ENCODE data around the gene UBE2G1. TPM values are rescaled to one million over a fixed set of nuclear protein-coding genes. Genes with fewer than 3 reads are reported as not detected.

Gene UBE2G1
- total RNA-seq, 1 experiment from 2014 or later: 80.6 TPM

GRCh38 chr17:4327606-4328005 lies 38.9 kb downstream of the UBE2G1 start (continued):
- no peak for TF ChIP-seq EZH2 (IDR thresholded peaks at IDR 0.05)
- no peak for TF ChIP-seq YY1 (IDR thresholded peaks at IDR 0.05; ENCODE audit: extremely low read depth, insufficient replicate concordance, low read depth, low read length)
- TF ChIP-seq SIN3A (IDR thresholded peaks at IDR 0.05; ENCODE audit: low read depth): peak; percentile 61; the same call in 1 of the 2 replicates
- TF ChIP-seq SRF (IDR thresholded peaks at IDR 0.05; ENCODE audit: low read depth): no peak
- no peak for TF ChIP-seq ZNF274 (IDR thresholded peaks at IDR 0.05; ENCODE audit: low read depth, low read length)

DNA sequence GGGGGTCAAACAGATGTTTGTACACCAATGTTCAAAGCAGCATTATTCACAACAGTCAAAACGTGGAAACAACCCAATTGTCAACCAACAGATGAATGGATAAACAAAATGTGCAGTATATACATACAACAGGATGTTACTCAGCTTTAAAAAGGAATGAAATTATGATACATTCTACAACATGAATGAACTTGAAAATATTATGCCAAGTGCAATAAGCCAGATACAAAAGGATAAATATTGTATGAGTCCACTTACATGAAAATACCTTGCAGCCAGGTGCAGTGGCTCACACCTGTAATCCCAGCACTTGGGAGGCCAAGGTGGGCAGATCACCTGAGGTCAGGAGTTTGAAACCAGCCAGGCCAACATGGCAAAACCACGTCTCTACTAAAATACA lies 39.9 kb downstream of the UBE2G1 start:
- H2AFZ ChIP-seq (ENCODE audit: low read depth, low read length, poor library complexity, severe bottlenecking): no peak overlapping the region
- BruUV-seq (replicated peaks): no TSS peak
- no peaks in the 10 kb centered on the region for H3K36me3 ChIP-seq (ENCODE audit: control insufficient read depth in 1 of 2, insufficient read depth in 2 of 2, low read length in 2 of 2)
- H3K79me2 ChIP-seq (ENCODE audit: insufficient read depth, low read length): peaks cover 99% of the 10 kb centered on the region
- H3K4me1 ChIP-seq (ENCODE audit: control insufficient read depth in 1 of 2, insufficient read depth in 2 of 2, low read length in 2 of 2): peaks cover 33 to 51% of the 10 kb centered on the region in 2 experiments
- ChIA-PET POLR2A (no interaction called here), CTCF (no interaction called here), RAD21 (ENCODE audit: low non-redundant PET in 1 of 2, low total read pairs in 2 of 2, uncharacterized antibody in 2 of 2, unreplicated experiment in 2 of 2) (no interaction called here)
- no peaks in the 10 kb centered on the region for H3K9me2 ChIP-seq (ENCODE audit: insufficient read depth)
- DNase-seq (ENCODE audit: low read depth, low spot score): no peak
- no peak overlapping the region for H3K4me3 ChIP-seq (replicated peaks in 1 of 2; ENCODE audit: low read depth in 1 of 2, low read length in 2 of 2)
- no peak overlapping the region for H3K4me2 ChIP-seq (ENCODE audit: low read length)
- H3K9me3 ChIP-seq (ENCODE audit: control insufficient read depth in 1 of 2, insufficient read depth in 1 of 2, low read depth in 1 of 2, low read length in 2 of 2): no peaks in the 10 kb centered on the region
- no peak overlapping the region for H3K9ac ChIP-seq (ENCODE audit: low read length)
- H3K27ac ChIP-seq (ENCODE audit: low read depth, low read length): no peak overlapping the region
- peaks cover 16% of the 10 kb centered on the region; the same call in 1 of the 2 replicates for H4K20me1 ChIP-seq (ENCODE audit: insufficient read depth)
- H3K27me3 ChIP-seq (ENCODE audit: insufficient read depth, low read length): no peaks in the 10 kb centered on the region
- intact Hi-C loops (cut with micrococcal nuclease): no loop called here
- ATAC-seq: no peak
- TF ChIP-seq ZNF274 (IDR thresholded peaks at IDR 0.05; ENCODE audit: low read depth, low read length) (no peak), EGR1 (IDR thresholded peaks at IDR 0.05; ENCODE audit: low read depth) (no peak), RAD21 (IDR thresholded peaks at IDR 0.05; ENCODE audit: low read depth) (no peak), POLR2A (IDR thresholded peaks at IDR 0.05; ENCODE audit: borderline replicate concordance, extremely low read depth, insufficient read depth, insufficient read length) (no peak), POLR2AphosphoS5 (IDR thresholded peaks at IDR 0.05; ENCODE audit: low read depth, low read length) (no peak), MAX (IDR thresholded peaks at IDR 0.05) (no peak), SP1 (IDR thresholded peaks at IDR 0.05; ENCODE audit: low read depth) (no peak), CBX3 (IDR thresholded peaks at IDR 0.05; ENCODE audit: low read depth) (no peak), EZH2phosphoT487 (IDR thresholded peaks at IDR 0.05; ENCODE audit: borderline replicate concordance) (no peak), REST (IDR thresholded peaks at IDR 0.05; ENCODE audit: low read depth) (no peak), CTCF (IDR thresholded peaks at IDR 0.05 in 2 of 3, conservative IDR thresholded peaks at IDR 0.05 in 1 of 3; ENCODE audit: borderline replicate concordance in 1 of 3, insufficient read depth in 1 of 3, low read depth in 2 of 3, low read length in 2 of 3) (no peak), ATF3 (IDR thresholded peaks at IDR 0.05) (no peak), YY1 (IDR thresholded peaks at IDR 0.05; ENCODE audit: extremely low read depth, insufficient replicate concordance, low read depth, low read length) (no peak), TCF7L2 (IDR thresholded peaks at IDR 0.05; ENCODE audit: borderline replicate concordance, extremely low read depth, insufficient read depth, insufficient read length) (no peak)
- TF ChIP-seq, protein P1, sequence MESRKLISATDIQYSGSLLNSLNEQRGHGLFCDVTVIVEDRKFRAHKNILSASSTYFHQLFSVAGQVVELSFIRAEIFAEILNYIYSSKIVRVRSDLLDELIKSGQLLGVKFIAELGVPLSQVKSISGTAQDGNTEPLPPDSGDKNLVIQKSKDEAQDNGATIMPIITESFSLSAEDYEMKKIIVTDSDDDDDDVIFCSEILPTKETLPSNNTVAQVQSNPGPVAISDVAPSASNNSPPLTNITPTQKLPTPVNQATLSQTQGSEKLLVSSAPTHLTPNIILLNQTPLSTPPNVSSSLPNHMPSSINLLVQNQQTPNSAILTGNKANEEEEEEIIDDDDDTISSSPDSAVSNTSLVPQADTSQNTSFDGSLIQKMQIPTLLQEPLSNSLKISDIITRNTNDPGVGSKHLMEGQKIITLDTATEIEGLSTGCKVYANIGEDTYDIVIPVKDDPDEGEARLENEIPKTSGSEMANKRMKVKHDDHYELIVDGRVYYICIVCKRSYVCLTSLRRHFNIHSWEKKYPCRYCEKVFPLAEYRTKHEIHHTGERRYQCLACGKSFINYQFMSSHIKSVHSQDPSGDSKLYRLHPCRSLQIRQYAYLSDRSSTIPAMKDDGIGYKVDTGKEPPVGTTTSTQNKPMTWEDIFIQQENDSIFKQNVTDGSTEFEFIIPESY (IDR thresholded peaks at IDR 0.05; ENCODE audit: extremely low read depth, insufficient replicate concordance, low read length): no peak

Data from HCT116 (cell line).